HUES64 (cell line): ENCODE results near the gene DDX60.
"Not testable (repeated sequence)": the region's sequence is repeated elsewhere in the genome, so short reads cannot be mapped to it uniquely, and the experiment has no call there.

Experiments
- H3K27ac ChIP-seq: 2 replicates; pipeline ENCODE4 v1.7.0; 2013; ENCODE audit warnings: low read depth, low read length, inconsistent platforms
- H3K27me3 ChIP-seq: 2 replicates; pipeline ENCODE4 v1.6.1; 2013; ENCODE audit warnings: mild to moderate bottlenecking, low read length; ENCODE audit not compliant: insufficient read depth
- H3K36me3 ChIP-seq: 2 replicates; pipeline ENCODE4 v1.6.1; 2013; ENCODE audit warnings: mild to moderate bottlenecking, low read length; ENCODE audit not compliant: insufficient read depth
- H3K4me1 ChIP-seq: 2 replicates; pipeline ENCODE4 v1.6.1; 2013; ENCODE audit warnings: mild to moderate bottlenecking, low read length, moderate library complexity; ENCODE audit not compliant: insufficient read depth
- H3K4me3 ChIP-seq: 2 replicates; pipeline ENCODE4 v1.5.1; 2013; ENCODE audit warnings: mild to moderate bottlenecking, low read length, moderate library complexity
- H3K9ac ChIP-seq: 2 replicates; pipeline ENCODE4 v1.6.1; 2013; ENCODE audit warnings: mild to moderate bottlenecking, low read depth, low read length
- H3K9me3 ChIP-seq: 2 replicates; pipeline ENCODE4 v1.6.1; 2013; ENCODE audit warnings: low read depth, low read length; ENCODE audit not compliant: insufficient read depth
- WGBS: fragments of 150-250, 120-280 bp; methylation state at CpG from one replicate; pipeline ENCODE4 v1.1.7; 2013; ENCODE audit warnings: missing lambda C conversion rate; 5-methylcytosine and 5-hydroxymethylcytosine counted together

DDX60 gene

GRCh38 chr4:168257768-168258167 lies 60.8 kb downstream of the DDX60 start:
- Histone ChIP-seq H3K9ac (no peak overlapping the region), H3K27me3 (no peaks in the 10 kb centered on the region), H3K4me1 (0 out of 2 replicates have a peak, but pooled peaks cover 5% of the 10 kb centered on the region), H3K36me3 (no peaks in the 10 kb centered on the region), H3K9me3 (no peaks in the 10 kb centered on the region), H3K27ac (no peak overlapping the region), H3K4me3 (no peak overlapping the region)
- WGBS = 91% methylated on average over 4 of the region's 4 CpGs

GRCh38 chr4:168248176-168248710 lies 70.3 kb downstream of the DDX60 start:
- H3K27ac ChIP-seq = no peak overlapping the region
- H3K27me3 ChIP-seq = no peaks in the 10 kb centered on the region
- WGBS = 92% methylated on average over 3 of the region's 3 CpGs
- peaks cover 8% of the 10 kb centered on the region; the same call in 1 of the 2 replicates for H3K9me3 ChIP-seq
- no peak overlapping the region for H3K4me3 ChIP-seq
- H3K9ac ChIP-seq = no peak overlapping the region
- no peaks in the 10 kb centered on the region for H3K36me3 ChIP-seq
- H3K4me1 ChIP-seq = no peaks in the 10 kb centered on the region

- H3K4me3 ChIP-seq = no peak overlapping the region
- no peaks in the 10 kb centered on the region for H3K27me3 ChIP-seq
- no peaks in the 10 kb centered on the region for H3K4me1 ChIP-seq
- 99% methylated on average over 4 of the region's 5 CpGs for WGBS
- peaks cover 14% of the 10 kb centered on the region for H3K9me3 ChIP-seq
- H3K9ac ChIP-seq = no peak overlapping the region
- H3K27ac ChIP-seq = no peak overlapping the region
- H3K36me3 ChIP-seq = no peaks in the 10 kb centered on the region
Measured at GRCh38 chr4:168247603-168248002, 70.9 kb downstream of the DDX60 start.

- Histone ChIP-seq H3K9me3 (peaks cover 29% of the 10 kb centered on the region), H3K27ac (no peak overlapping the region), H3K36me3 (no peaks in the 10 kb centered on the region), H3K4me3 (no peak overlapping the region), H3K9ac (no peak overlapping the region), H3K27me3 (no peaks in the 10 kb centered on the region), H3K4me1 (no peaks in the 10 kb centered on the region)
- WGBS = 90% methylated on average over 3 of the region's 3 CpGs
Measured at GRCh38 chr4:168241953-168242352, 76.6 kb downstream of the DDX60 start.

- H3K9me3 ChIP-seq = peaks cover 29% of the 10 kb centered on the region
- no peak overlapping the region for H3K9ac ChIP-seq
- no peak overlapping the region for H3K27ac ChIP-seq
- no peaks in the 10 kb centered on the region for H3K27me3 ChIP-seq
- H3K4me1 ChIP-seq = no peaks in the 10 kb centered on the region
- WGBS = 95% methylated on average over 2 of the region's 2 CpGs
- H3K36me3 ChIP-seq = no peaks in the 10 kb centered on the region
- H3K4me3 ChIP-seq = no peak overlapping the region
Measured at GRCh38 chr4:168240821-168241220, 77.7 kb downstream of the DDX60 start.

- WGBS = 92% methylated on average over 2 of the region's 2 CpGs
- Histone ChIP-seq H3K4me1 (no peaks in the 10 kb centered on the region), H3K9ac (no peak overlapping the region), H3K27ac (no peak overlapping the region), H3K27me3 (no peaks in the 10 kb centered on the region), H3K9me3 (no peaks in the 10 kb centered on the region), H3K4me3 (no peak overlapping the region), H3K36me3 (no peaks in the 10 kb centered on the region)
Measured at GRCh38 chr4:168221301-168221700, 97.3 kb downstream of the DDX60 start.

GRCh38 chr4:168220893-168221292 lies 97.7 kb downstream of the DDX60 start:
- H3K4me3 ChIP-seq = no peak overlapping the region
- H3K9me3 ChIP-seq = no peaks in the 10 kb centered on the region
- no peaks in the 10 kb centered on the region for H3K36me3 ChIP-seq
- H3K27ac ChIP-seq = no peak overlapping the region
- no peaks in the 10 kb centered on the region for H3K4me1 ChIP-seq
- H3K27me3 ChIP-seq = no peaks in the 10 kb centered on the region
- no peak overlapping the region for H3K9ac ChIP-seq

GRCh38 chr4:168218645-168219044 lies 99.9 kb downstream of the DDX60 start:
- no peaks in the 10 kb centered on the region for H3K27me3 ChIP-seq
- no peak overlapping the region for H3K27ac ChIP-seq
- WGBS = 85% methylated on average over 1 of the region's 1 CpG

GRCh38 chr4:168213511-168213910 lies 105.0 kb downstream of the DDX60 start:
- not testable (repeated sequence) for H3K36me3 ChIP-seq, H3K9me3 ChIP-seq, H3K4me3 ChIP-seq, H3K27me3 ChIP-seq, H3K27ac ChIP-seq, H3K4me1 ChIP-seq, H3K9ac ChIP-seq

More at GRCh38 chr4:168218645-168219044, 99.9 kb downstream of the DDX60 start:
- Histone ChIP-seq H3K9me3 (no peaks in the 10 kb centered on the region), H3K4me1 (no peaks in the 10 kb centered on the region), H3K4me3 (no peak overlapping the region), H3K9ac (no peak overlapping the region), H3K36me3 (no peaks in the 10 kb centered on the region)

GRCh38 chr4:168212656-168213055 lies 105.9 kb downstream of the DDX60 start:
- 100% methylated on average over 1 of the region's 3 CpGs for WGBS
- no peaks in the 10 kb centered on the region for H3K9me3 ChIP-seq
- no peak overlapping the region for H3K27ac ChIP-seq
- H3K27me3 ChIP-seq = no peaks in the 10 kb centered on the region
- no peaks in the 10 kb centered on the region for H3K36me3 ChIP-seq
- no peak overlapping the region for H3K9ac ChIP-seq
- H3K4me3 ChIP-seq = no peak overlapping the region
- no peaks in the 10 kb centered on the region for H3K4me1 ChIP-seq

- Histone ChIP-seq H3K27ac (no peak overlapping the region), H3K9ac (no peak overlapping the region), H3K4me3 (no peak overlapping the region), H3K4me1 (no peaks in the 10 kb centered on the region), H3K27me3 (no peaks in the 10 kb centered on the region), H3K9me3 (peaks cover 14% of the 10 kb centered on the region), H3K36me3 (no peaks in the 10 kb centered on the region)
- 99% methylated on average over 3 of the region's 3 CpGs for WGBS
Measured at GRCh38 chr4:168208957-168209614, 109.5 kb downstream of the DDX60 start.
